GM12874 (cell line): ENCODE measurements around the gene CACNA2D1.

Experiments used
- CTCF ChIP-seq: IDR thresholded peaks from 2 replicates; pipeline ENCODE4 v1.5.1; 2011; ENCODE audit warnings: low read depth, mild to moderate bottlenecking, control low read depth, low read length, moderate library complexity; ENCODE audit not compliant: insufficient read depth

The CACNA2D1 gene

GRCh38 chr7:81934596-81935301 lies 508.8 kb downstream of the CACNA2D1 start:
- TF ChIP-seq CTCF, result no peak

- no peak for TF ChIP-seq CTCF
Observed at GRCh38 chr7:81932936-81933335, 510.6 kb downstream of the CACNA2D1 start.

GRCh38 chr7:81929386-81929785 lies 514.2 kb downstream of the CACNA2D1 start:
- no peak for TF ChIP-seq CTCF

- no peak for TF ChIP-seq CTCF
Observed at GRCh38 chr7:81926154-81926553, 517.4 kb downstream of the CACNA2D1 start.

GRCh38 chr7:81925530-81925929 lies 518.0 kb downstream of the CACNA2D1 start:
- TF ChIP-seq CTCF, result no peak

- no peak for TF ChIP-seq CTCF
Observed at GRCh38 chr7:81924494-81924893, 519.1 kb downstream of the CACNA2D1 start.

- no peak for TF ChIP-seq CTCF
Observed at GRCh38 chr7:81919494-81919893, 524.1 kb downstream of the CACNA2D1 start.

- no peak for TF ChIP-seq CTCF
Observed at GRCh38 chr7:81908220-81908619, 535.4 kb downstream of the CACNA2D1 start.
